GM21381 (cell line): ENCODE measurements around the gene PSMC6.

ENCODE experiments used
- ATAC-seq: cut with Tn5 transposase; IDR thresholded peaks from one replicate; pipeline ENCODE4 v1.9.1; 2021; ENCODE audit warnings: mild to moderate bottlenecking, moderate library complexity; ENCODE audit not compliant: unreplicated experiment

Gene PSMC6

GRCh38 chr14:52706724-52707706, at the start of gene PSMC6:
Gene PSMC6 (plus strand): TSS chr14:52707200. CDS start chr14:52707220, 20 bp downstream.
- ATAC-seq, result peak; percentile 98

- no peak for ATAC-seq
Measured at GRCh38 chr14:52660325-52660724, 46.7 kb upstream of the PSMC6 start.

- no peak for ATAC-seq
Measured at GRCh38 chr14:52660832-52661231, 46.2 kb upstream of the PSMC6 start.

GRCh38 chr14:52661314-52661713, 45.7 kb upstream of the PSMC6 start:
- no peak for ATAC-seq

- ATAC-seq, result no peak
Measured at GRCh38 chr14:52663850-52664249, 43.1 kb upstream of the PSMC6 start.

GRCh38 chr14:52678591-52678990, 28.4 kb upstream of the PSMC6 start:
- no peak for ATAC-seq

- ATAC-seq, result no peak
Measured at GRCh38 chr14:52683985-52684520, 22.9 kb upstream of the PSMC6 start.

GRCh38 chr14:52686176-52686575, 20.8 kb upstream of the PSMC6 start:
- ATAC-seq, result no peak

- ATAC-seq, result no peak
Measured at GRCh38 chr14:52690983-52691760, 15.8 kb upstream of the PSMC6 start.

- ATAC-seq, result no peak
Measured at GRCh38 chr14:52692248-52692962, 14.6 kb upstream of the PSMC6 start.

GRCh38 chr14:52693036-52693435, 14.0 kb upstream of the PSMC6 start:
- no peak for ATAC-seq

GRCh38 chr14:52693532-52693931, 13.5 kb upstream of the PSMC6 start:
- no peak for ATAC-seq

GRCh38 chr14:52694761-52695480, 12.1 kb upstream of the PSMC6 start:
- peak; percentile 49 for ATAC-seq

GRCh38 chr14:52695481-52696091, 11.4 kb upstream of the PSMC6 start, which contains the start of gene ERO1A:
Gene ERO1A (minus strand): TSS chr14:52695558. CDS start chr14:52695481, 77 bp downstream.
- peak; percentile 63 for ATAC-seq

- ATAC-seq, result no peak
Measured at GRCh38 chr14:52700701-52701172, 6.3 kb upstream of the PSMC6 start.

GRCh38 chr14:52701223-52701622, 5.8 kb upstream of the PSMC6 start:
- ATAC-seq, result no peak

- ATAC-seq, result no peak
Measured at GRCh38 chr14:52703225-52703624, 3.8 kb upstream of the PSMC6 start.

GRCh38 chr14:52703664-52704063, 3.3 kb upstream of the PSMC6 start:
- ATAC-seq, result no peak

- ATAC-seq, result no peak
Measured at GRCh38 chr14:52706286-52706685, 714 bp upstream of the PSMC6 start.
